AG09319 (cell line): ENCODE data around the gene TGFB1.

ENCODE experiments used
- DNase-seq: peaks from one replicate; pipeline ENCODE4 v3.0.0-alpha.2; 2010; ENCODE audit warnings: low read depth; ENCODE audit errors: extremely low read depth
- TF ChIP-seq, protein P1 (sequence below): IDR thresholded peaks from 2 replicates; pipeline ENCODE4 v1.5.1; 2011; ENCODE audit warnings: low read depth, mild to moderate bottlenecking, inconsistent platforms, low read length, moderate library complexity

Gene TGFB1

DNA sequence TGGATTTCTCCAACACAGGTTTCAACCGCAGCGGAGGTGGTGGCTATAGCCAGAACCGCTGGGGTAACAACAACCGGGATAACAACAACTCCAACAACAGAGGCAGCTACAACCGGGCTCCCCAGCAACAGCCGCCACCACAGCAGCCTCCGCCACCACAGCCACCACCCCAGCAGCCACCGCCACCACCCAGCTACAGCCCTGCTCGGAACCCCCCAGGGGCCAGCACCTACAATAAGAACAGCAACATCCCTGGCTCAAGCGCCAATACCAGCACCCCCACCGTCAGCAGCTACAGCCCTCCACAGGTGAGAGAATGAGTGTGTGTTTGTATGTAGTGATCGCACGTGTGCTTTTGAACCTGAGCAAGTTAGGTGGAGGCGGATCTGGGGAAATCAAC lies 49.8 kb downstream of the TGFB1 start:
- no peak for DNase-seq
- TF ChIP-seq, protein P1, sequence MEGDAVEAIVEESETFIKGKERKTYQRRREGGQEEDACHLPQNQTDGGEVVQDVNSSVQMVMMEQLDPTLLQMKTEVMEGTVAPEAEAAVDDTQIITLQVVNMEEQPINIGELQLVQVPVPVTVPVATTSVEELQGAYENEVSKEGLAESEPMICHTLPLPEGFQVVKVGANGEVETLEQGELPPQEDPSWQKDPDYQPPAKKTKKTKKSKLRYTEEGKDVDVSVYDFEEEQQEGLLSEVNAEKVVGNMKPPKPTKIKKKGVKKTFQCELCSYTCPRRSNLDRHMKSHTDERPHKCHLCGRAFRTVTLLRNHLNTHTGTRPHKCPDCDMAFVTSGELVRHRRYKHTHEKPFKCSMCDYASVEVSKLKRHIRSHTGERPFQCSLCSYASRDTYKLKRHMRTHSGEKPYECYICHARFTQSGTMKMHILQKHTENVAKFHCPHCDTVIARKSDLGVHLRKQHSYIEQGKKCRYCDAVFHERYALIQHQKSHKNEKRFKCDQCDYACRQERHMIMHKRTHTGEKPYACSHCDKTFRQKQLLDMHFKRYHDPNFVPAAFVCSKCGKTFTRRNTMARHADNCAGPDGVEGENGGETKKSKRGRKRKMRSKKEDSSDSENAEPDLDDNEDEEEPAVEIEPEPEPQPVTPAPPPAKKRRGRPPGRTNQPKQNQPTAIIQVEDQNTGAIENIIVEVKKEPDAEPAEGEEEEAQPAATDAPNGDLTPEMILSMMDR: no peak

DNA sequence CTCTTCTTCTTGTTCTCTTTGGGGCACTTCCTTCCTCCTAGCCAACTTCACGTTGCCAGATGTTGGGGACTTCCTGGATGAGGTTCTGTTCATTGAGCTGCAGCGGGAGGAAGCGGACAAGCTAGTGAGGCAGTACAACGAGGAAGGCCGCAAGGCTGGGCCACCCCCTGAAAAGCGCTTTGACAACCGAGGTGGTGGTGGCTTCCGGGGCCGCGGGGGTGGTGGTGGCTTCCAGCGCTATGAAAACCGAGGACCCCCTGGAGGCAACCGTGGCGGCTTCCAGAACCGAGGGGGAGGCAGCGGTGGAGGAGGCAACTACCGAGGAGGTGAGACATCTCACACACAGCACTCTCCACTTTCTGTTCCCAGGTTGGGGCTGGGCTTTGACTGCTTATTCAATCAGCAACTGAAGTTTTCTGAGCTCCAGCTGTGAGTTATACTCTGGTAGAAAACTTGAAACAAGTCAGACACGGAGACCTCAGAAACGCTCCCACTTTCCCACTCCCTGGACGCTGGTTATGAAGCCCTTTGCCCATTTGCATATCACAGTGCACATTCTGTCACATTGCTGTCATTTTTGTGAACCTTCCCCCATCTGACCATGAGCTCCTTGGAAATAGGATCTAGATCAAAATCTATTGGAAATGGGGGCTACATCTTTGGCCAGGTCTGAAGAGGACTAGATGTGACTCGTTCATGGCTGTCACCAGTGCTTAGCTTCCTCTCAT lies 50.9 kb downstream of the TGFB1 start:
- TF ChIP-seq, protein P1: no peak
- DNase-seq: no peak

DNA sequence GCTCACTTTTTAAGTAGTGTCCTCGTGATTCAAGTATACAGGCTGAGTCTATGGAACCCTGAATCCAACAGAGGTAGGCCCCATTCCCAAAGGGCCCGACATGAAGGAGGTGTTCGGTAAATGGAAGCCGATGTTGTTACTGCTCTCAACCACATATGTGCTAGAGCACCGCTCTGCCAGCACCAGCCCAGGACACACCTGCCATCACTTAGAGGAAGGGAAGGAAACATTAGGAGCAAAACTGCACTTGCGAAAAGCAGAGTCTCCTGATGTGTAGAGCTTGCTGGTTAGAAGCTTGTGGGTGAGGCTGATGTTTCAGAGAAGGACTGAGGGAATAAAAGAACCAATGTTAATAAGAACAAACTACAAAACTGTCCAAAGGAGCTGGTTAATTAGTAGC lies 53.2 kb downstream of the TGFB1 start:
- no peak for DNase-seq
- TF ChIP-seq, protein P1: no peak

DNA sequence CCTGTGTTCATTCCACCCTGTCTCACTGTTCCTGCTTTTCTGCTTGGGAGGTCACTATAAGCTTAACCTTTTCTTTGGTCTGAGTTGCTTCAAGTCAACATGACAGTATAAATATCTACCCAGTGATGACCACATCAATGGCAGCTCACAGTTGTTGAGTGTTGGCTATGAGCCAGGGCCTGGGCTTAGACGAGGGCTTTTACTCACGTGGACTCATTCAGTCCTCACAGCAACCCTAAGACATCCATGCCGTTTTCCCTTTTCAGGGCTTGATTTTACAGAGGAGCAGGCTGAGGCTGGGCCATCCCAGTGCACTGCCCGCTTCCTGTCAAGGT lies 54.0 kb downstream of the TGFB1 start:
- TF ChIP-seq, protein P1: no peak
- DNase-seq: no peak

DNA sequence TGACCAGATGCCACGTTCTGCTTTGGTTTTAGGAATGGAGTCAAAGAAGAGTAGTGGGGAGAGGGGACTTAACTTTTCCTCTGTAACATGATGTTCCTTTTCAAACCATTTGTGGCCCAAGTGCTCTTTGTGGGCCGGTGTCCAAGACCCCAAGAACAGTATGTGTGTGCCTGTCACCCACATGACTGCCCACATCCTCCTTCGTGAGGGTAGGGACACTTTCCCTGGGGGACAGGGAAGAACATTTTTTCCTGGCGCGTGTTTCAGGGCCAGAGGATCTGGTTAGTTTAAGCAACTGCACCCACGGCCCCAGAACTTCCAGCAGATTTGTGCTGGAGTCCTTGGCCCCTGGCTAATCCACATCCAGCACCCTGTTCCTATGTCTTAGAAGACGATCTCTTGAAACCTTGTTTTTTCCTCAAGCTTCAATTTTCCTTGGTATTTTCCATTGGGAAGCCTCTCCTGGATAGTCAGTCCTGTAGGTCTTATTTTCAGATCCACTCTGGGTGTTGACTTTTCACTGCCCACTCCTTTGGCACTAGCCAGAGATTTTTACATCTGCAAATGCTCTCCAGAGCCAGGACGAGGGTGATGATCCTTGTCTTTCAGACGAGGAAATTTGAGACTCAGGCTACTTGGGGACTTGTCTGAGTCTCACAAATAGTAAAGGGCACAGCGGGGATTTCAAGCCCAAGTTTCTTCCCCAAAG lies 54.5 kb downstream of the TGFB1 start:
- TF ChIP-seq, protein P1: no peak
- DNase-seq: no peak

DNA sequence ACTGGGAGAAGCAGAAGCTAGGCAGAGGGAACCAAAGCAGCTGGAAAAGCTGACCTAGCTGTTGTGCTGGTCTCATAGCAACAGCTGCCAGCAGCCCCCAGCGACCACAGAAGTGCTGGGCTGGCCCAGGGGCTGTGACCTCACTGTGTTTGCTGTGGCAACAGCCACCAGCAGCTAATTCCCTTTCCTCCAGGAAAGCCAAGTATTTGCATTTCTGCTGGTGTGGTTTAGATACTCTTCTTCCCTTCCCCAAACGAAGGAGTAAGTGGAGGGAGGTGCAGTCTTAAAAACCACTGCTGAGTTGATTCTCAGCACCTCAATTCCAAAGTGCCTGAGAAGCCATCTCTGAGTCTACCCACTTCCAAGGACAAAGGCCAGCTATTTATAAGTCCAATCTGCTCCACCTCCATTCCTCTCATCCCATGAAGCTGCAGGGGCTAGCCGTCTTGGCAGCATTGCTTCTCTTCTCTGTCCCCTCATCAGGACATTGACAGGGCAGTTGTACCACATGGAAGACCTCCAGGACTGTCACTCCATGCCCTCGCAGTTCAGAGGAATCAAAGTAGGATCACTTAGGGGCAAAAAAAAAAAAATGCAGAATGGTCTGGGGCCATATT lies 55.3 kb downstream of the TGFB1 start:
- DNase-seq: peak; percentile 69
- TF ChIP-seq, protein P1: no peak
